Mammary epithelial cell (primary cell): ENCODE data around the gene MACROD1.

ENCODE experiments used
- EZH2 ChIP-seq: IDR thresholded peaks from 2 replicates; pipeline ENCODE4 v1.6.1; 2012; ENCODE audit warnings: low read length, inconsistent platforms, borderline replicate concordance
- TF ChIP-seq, protein P1 (sequence below), 2 donors: IDR thresholded peaks in 1 of 2; conservative IDR thresholded peaks in 1 of 2; 2 replicates each; pipeline ENCODE4 v1.5.1; 2011 to 2012; ENCODE audit warnings: inconsistent platforms in 2 of 2, low read length in 2 of 2, mild to moderate bottlenecking in 2 of 2, control low read depth in 1 of 2, low read depth in 1 of 2; ENCODE audit not compliant: insufficient read depth in 1 of 2; ENCODE audit errors: extremely low read depth in 1 of 2

DNA sequence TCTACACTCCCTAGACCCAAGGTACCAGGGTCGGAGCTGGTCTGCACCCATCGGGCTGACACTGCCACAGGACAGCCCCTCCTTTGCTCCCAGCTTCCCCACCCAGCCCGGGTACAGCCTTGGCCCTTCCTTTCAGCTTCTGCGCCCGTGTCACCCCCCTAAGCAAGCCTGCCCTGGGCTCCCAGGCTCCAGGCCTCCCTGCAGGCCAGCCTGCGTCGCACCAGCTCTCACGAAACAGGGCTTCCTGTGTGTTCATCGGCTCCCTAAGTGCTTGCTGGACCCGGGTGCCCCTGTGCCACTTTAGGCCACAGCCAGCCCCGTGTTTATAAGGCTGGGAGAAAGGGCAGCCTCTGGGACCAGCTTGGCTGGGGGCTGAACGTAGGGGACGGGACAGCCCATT, 109.1 kb downstream of the MACROD1 start:
- TF ChIP-seq EZH2, result no peak
- TF ChIP-seq, protein P1, sequence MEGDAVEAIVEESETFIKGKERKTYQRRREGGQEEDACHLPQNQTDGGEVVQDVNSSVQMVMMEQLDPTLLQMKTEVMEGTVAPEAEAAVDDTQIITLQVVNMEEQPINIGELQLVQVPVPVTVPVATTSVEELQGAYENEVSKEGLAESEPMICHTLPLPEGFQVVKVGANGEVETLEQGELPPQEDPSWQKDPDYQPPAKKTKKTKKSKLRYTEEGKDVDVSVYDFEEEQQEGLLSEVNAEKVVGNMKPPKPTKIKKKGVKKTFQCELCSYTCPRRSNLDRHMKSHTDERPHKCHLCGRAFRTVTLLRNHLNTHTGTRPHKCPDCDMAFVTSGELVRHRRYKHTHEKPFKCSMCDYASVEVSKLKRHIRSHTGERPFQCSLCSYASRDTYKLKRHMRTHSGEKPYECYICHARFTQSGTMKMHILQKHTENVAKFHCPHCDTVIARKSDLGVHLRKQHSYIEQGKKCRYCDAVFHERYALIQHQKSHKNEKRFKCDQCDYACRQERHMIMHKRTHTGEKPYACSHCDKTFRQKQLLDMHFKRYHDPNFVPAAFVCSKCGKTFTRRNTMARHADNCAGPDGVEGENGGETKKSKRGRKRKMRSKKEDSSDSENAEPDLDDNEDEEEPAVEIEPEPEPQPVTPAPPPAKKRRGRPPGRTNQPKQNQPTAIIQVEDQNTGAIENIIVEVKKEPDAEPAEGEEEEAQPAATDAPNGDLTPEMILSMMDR (conservative IDR thresholded peaks at IDR 0.05 in 1 of 2, IDR thresholded peaks at IDR 0.05 in 1 of 2; ENCODE audit: extremely low read depth in 1 of 2, insufficient read depth in 1 of 2, low read depth in 1 of 2, low read length in 2 of 2), result no peak
